Activated gamma-delta T cell treated with Interleukin-2 at 50 U/mL for 16 hours (primary cell): ENCODE measurements around the gene MTMR3.
"Not testable (repeated sequence)": the region's sequence is repeated elsewhere in the genome, so short reads cannot be mapped to it uniquely, and the experiment has no call there.

ENCODE experiments used
- DNase-seq: peaks from one replicate; pipeline ENCODE4 v3.0.0-alpha.2; 2020

The MTMR3 gene

GRCh38 chr22:29972121-29972520, 89.1 kb downstream of the MTMR3 start:
- no peak for DNase-seq

DNA sequence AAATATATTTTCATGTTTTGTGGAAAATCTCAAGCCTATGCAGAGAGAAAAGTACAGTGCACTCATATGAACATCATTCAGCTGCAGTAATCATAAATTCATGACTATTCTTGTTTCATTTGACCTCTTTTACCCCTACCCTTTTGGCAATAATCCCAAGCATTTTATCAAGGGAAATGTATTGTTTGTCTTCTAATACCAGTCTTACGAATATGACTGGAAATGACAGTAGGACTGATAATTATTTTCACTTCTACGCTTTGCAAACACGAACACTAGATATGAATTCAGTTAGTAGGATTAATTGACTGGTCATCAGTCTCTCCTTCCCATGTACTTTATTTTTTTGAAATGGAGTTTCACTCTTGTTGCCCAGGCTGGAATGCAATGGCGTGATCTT, 90.3 kb downstream of the MTMR3 start:
- DNase-seq = no peak

DNA sequence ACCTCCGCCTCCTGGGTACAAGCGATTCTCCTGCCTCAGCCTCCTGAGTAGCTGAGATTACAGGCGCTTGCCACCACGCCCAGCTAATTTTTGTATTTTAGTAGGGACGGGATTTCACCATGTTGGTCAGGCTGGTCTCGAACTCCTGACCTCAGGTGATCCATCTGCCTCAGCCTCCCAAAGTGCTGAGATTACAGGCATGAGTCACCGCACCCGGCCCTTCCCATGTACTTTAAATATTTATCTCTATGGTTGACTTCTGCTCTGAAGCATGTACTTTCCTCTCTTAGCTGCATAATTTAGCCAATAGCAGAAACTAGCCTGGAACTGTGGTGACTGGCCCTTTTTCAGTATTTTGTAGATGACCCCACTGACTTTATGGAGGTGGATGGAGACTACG, 90.7 kb downstream of the MTMR3 start:
- DNase-seq = not testable (repeated sequence)

DNA sequence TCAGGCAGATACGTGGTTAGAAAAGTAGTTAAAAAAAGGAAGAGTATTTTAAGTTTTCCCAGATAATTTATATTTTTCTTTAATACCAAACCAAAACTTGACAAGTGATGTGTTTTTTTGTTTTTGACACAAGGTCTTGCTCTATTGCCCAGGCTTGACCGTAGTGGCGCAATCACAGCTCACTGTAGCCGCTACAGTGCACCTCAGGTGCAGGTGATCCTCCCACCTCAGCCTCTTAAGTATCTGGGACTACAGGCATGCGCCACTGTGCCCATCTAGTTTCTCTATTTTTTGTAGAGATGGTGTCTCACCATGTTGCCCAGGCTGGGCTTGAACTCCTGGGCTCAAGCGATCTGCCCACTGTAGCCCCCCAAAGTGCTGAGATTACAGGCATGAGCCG, 92.5 kb downstream of the MTMR3 start:
- no peak for DNase-seq

GRCh38 chr22:29977107-29977506, 94.1 kb downstream of the MTMR3 start:
- DNase-seq = no peak

- DNase-seq = no peak
Observed at GRCh38 chr22:29979777-29980321, 96.9 kb downstream of the MTMR3 start.

DNA sequence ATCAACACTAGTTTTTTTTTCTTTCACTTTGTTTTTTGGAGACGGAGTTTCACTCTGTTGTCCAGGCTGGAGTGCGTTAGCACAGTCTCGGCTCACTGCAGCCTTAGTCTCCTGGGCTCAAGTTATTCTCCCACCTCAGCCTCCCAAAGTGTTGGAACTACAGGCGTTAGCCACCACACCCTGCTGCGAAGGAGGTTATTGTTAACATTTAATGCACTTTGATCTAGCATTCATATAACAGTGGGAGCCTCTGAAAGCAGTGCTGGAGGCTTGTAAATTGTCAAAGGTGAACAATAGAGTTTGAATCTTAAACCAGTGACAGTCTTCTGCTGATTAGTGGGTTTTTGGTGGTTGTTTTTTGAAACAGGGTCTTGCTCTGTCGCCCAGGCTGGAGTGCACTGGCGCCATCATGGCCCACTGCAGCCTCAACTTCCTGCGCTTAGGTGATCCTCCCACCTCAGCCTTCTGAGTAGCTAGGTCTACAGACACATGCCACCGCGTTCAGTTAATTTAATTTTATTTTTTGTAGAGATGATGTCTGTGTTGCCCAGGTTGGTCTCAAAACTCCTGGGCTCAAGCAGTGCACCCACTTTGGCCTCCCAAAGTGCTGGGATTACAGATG, 100.4 kb downstream of the MTMR3 start:
- no peak for DNase-seq

GRCh38 chr22:29985912-29986311, 102.9 kb downstream of the MTMR3 start:
- DNase-seq = no peak

DNA sequence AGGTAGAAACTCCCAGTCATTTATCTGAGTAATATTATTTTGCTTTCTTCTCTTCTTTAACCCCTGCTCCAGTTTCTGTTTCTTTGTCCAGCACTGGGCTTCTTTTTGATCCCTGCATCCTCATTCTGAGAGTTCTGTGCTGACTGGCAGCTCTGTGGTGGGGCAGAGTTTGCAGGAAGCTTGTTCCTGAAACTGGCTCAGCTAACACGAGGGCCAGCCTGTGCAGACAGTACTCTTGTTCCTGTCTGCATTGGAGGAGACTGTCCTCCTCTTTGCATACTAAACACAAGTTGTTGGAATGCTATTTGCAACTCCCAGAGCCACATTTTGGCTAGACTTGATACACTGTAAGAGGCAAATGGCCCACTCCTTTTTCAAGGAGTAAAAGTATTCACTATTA, 104.2 kb downstream of the MTMR3 start:
- DNase-seq = no peak

- no peak for DNase-seq
Observed at GRCh38 chr22:29988719-29989118, 105.7 kb downstream of the MTMR3 start.

- no peak for DNase-seq
Observed at GRCh38 chr22:29989446-29989845, 106.5 kb downstream of the MTMR3 start.

- DNase-seq = no peak
Observed at GRCh38 chr22:29992341-29993275, 109.6 kb downstream of the MTMR3 start.

GRCh38 chr22:29994027-29994715, 111.2 kb downstream of the MTMR3 start:
- DNase-seq = no peak

GRCh38 chr22:29994943-29995342, 112.0 kb downstream of the MTMR3 start:
- DNase-seq = no peak

DNA sequence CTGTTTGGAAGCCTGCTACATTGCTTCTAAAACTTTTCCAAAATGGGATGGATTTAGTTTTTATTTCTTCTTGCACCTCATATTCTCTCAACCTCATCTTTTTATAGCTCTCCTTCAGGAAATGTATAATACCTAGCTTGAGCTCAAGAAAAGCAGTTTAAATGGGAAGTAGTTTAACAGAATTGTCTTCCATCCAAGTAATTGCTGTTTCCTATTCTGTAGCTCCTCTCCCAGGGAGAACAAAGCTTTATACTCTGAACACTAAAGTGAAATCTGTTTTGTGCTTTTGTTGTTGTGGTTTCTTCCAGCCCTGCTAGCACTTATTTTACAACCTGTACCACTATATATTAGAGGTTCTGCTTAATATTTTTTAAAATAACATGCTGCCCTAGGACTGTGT, 114.1 kb downstream of the MTMR3 start:
- DNase-seq = no peak

DNA sequence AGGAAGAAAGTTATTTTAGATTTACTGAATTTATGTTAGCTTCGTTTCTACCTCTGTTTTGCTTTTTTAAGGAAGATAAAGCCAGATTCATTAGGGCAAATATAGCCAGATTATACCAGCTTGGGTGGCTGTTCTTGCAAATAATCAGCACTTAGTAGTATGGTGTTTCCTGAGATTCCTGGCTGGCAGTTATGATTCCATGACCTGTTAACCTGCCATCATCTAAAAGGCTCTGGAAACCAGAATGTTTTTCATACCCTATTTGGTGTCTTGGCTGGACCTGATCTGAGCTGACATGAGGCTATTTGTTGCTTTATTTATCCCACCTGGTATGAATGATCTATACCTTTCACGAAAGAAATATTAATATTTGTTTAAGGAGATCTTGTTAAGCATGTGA, 114.5 kb downstream of the MTMR3 start:
- no peak for DNase-seq

DNA sequence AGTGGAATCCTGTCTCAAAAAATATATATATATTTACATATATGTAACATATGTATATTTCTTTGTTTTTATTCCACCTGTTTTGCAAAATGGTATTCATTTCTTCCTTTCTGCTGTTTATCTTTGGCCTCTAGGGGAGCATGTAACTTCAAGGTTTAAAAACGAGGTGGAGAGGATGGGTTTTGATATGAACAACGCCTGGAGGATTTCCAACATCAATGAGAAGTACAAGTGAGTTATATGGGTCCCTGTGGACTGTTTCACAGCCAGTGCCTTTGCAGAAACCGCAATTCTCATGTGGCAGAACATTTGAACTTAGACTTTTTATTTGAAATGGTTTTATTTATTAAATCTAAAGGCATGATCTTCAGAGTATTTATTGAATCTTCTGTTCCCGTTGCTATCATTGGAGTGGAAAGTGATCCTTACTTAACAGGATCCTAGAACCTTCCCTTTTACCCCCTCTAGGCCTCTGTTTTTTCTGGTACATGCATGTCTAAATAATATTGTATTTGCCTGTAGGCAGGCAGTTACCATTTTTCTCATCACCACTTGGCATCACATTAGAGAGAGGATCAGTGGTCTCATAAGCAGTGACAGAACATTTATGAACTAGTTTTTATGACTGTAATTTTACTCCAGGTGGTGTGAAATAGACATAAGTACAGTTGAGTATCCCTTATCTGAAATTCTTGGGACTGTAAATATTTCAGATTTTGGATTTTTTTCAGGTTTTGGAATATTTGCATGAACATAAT, 115.8 kb downstream of the MTMR3 start:
- no peak for DNase-seq

- no peak for DNase-seq
Observed at GRCh38 chr22:30000566-30000965, 117.6 kb downstream of the MTMR3 start.

- DNase-seq = no peak
Observed at GRCh38 chr22:30001459-30001858, 118.5 kb downstream of the MTMR3 start.

DNA sequence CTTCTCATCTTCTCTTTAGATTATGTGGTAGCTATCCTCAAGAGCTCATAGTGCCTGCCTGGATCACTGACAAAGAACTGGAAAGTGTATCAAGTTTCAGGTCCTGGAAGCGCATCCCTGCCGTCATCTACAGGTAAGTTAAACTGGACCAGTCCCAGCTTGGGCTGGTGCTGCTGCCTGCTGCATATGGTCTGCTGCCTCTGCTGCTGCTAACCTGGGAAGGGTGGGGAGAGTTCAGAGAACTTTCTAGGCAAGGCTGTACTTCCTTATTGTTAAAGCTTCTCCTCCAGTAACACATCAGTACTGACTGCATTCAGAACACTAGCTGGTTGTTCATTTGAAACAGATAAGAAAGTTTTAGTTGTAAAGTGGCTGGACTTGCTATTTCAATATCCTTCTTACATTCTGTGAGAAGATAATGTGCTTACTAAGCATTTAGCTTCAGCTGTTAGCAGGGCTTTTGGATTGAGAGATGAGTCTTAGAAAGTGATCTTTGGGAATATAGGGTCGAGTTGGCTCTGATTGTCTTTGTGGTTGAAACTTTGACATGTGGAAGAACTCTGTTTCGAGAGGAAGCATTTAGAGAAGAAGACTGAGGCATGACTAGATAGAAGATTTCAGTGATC, 120.0 kb downstream of the MTMR3 start:
- no peak for DNase-seq

DNA sequence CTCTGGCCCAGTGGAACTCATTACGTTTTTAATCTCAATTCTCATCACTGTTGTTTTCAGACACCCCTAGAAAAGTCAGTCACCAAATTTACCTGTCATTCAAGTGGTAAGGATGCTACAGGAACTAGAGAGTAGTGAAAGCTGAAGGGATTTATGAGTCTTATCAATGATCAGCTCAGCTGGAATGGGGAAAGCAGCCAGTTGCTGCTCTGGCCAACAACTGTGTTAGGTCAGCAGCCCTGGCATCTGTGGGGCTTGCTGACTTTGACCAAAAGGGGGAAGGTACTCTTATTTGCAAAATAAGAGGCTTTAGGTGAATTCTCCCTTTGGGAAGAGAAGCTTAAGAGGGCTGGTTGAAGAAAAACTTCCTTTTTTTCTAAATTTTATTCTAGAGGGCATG, 121.1 kb downstream of the MTMR3 start:
- no peak for DNase-seq

GRCh38 chr22:30004694-30005093, 121.7 kb downstream of the MTMR3 start:
- DNase-seq = no peak
